HG02973 (cell line): ENCODE measurements around the gene CFAP410.
A peak's percentile ranks its signal among the peaks of the same experiment; 100 is the strongest.

Experiments
- ATAC-seq: cut with Tn5 transposase; IDR thresholded peaks from one replicate; pipeline ENCODE4 v1.9.1; 2021; ENCODE audit warnings: moderate library complexity; ENCODE audit not compliant: unreplicated experiment

CFAP410 gene

DNA sequence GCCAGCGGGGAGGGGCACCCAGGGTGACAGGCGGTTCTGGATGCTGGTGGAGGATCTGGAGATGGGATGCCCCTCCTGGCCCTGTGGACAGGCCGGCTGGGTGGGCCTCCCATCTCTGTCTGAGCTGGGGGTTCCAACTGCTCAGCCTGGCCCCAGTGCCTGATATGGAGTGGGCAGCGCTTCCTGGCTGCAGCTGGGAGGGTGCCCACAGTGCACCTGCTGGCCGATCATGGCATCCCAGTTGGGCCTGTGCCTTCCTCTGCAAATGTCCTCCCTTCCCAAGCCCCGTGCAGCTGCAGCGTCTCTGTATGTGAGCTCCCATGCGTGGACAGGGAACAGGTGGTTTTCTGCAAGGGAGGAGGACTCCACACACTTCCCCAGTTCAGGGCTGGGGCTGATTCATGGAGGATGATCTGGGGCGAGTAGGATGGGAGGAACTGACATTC, 37.2 kb downstream of the CFAP410 start:
- no peak for ATAC-seq

- no peak for ATAC-seq
Observed at GRCh38 chr21:44301141-44301540, 38.0 kb downstream of the CFAP410 start.

DNA sequence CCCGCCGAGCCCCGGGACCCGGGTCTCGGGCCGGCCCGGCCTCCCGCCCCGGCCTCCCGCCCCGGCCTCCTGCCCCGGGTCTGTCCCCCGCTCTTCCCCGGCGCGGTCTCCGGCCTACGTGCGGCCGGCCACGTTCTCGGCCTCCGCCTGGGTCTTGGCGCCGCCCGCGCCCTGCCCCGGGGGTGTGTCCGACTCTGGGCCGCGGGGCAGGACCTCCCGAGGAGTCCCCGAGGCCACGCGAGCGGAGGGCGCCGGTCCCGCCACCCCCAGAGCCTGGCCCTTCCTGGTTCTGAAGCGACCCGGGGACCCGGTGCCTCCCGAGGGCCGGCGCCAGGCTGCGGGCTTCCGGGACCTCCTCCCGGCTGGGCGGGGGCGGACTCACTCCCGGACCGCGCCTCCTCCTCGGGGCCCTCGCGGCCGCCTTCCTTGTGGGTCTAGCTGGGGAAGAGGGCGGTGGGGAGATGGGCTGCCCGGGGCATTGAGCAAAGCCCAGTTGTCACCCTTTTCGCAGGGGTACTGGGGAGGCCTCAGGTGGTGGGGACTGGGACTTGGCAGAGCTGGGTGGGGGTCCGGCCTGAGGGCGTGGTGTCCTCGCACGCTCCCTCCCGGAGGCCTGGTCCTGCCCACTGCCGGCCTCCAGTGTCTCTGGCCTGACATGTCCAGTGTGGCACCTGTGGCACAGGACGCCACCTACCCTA, 38.8 kb downstream of the CFAP410 start:
- peak; percentile 32 for ATAC-seq

- peak; percentile 43 for ATAC-seq
Observed at GRCh38 chr21:44299458-44300261, 39.5 kb downstream of the CFAP410 start, which contains the start of gene PFKL. Gene PFKL (plus strand): TSS chr21:44300053. CDS start chr21:44300106, 53 bp downstream.

- no peak for ATAC-seq
Observed at GRCh38 chr21:44299085-44299457, 40.1 kb downstream of the CFAP410 start.

DNA sequence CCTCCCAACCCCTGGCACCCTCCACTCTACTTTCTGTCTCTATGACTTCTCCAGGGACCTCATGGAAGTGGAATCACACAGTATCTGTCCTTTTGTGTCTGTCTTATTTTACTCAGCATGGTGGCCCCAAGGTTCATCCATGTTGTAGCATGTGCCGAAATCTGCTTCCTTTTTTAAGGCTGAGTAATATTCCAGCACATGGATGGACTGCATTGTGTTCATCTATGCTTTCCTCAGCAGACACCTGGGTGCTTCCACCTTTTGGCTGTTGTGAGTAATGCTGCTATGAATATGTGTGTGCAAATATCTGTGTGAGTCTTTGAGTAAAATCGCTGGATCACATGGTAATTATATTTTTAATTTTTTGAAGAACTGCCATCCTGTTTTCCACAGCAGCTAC, 40.9 kb downstream of the CFAP410 start:
- ATAC-seq, result no peak

DNA sequence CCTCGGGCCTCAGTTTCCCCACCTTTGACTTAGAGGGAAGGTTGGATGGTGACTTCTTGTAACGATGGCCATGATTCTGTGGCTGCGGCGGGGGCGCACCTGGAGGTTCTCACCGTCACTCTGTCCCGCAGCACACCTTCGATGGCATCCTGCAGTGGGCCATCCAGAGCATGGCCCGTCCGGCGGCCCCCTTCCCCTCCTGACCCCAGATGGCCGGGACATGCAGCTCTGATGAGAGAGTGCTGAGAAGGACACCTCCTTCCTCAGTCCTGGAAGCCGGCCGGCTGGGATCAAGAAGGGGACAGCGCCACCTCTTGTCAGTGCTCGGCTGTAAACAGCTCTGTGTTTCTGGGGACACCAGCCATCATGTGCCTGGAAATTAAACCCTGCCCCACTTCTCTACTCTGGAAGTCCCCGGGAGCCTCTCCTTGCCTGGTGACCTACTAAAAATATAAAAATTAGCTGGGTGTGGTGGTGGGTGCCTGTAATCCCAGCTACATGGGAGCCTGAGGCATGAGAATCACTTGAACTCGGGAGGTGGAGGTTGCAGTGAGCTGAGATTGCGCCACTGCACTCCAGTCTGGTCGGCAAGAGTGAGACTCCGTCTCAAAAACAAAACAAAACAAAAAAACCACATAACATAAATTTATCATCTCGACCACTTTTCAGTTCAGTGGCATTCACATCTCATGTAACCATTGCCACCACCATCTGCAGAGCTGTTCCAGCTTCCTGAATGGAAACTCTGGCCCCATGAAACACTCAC, 41.5 kb downstream of the CFAP410 start:
- ATAC-seq, result peak; percentile 31

- ATAC-seq, result no peak
Observed at GRCh38 chr21:44296916-44297315, 42.3 kb downstream of the CFAP410 start.

DNA sequence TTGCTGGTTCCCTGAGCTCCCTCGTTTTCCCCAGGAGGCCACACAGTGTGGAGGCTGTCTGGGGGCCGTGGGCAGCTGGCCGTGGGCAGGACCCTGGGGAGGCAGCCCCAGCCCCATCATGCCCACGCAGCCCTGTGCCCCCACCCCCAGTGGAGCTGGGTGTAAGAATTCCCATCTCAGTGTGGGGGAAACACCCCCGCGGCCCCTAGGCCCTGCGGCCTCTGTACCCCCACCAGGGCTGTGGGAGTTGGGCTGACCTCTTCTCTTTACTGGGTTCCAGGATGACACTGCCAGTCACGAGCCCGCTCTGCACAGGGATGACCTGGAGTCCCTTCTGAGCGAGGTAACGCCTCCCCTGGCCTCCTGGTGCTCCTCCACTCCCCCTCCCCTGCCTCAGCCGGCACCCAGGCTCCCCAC, 43.1 kb downstream of the CFAP410 start:
- no peak for ATAC-seq

DNA sequence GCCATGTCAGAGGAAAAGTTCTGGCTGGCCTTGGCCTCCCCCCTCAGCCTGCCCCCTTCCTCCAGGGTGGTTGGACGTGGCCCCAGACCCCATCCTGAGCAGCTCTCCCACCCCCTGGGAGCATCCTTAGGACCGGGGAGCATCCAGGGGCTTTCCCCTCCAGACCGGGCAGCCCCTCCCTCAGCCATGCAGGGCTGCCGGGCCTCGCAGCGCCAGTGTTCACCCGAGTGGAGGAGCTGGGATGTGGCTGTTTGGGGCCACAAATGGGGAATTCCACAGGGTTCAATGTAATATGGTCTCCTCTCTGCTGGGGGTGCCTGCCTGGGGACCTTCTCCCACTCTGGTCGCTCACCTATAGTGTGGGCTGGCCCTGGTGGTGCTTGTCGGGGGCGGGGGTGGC, 43.5 kb downstream of the CFAP410 start:
- no peak for ATAC-seq

- no peak for ATAC-seq
Observed at GRCh38 chr21:44295163-44295573, 44.0 kb downstream of the CFAP410 start.

DNA sequence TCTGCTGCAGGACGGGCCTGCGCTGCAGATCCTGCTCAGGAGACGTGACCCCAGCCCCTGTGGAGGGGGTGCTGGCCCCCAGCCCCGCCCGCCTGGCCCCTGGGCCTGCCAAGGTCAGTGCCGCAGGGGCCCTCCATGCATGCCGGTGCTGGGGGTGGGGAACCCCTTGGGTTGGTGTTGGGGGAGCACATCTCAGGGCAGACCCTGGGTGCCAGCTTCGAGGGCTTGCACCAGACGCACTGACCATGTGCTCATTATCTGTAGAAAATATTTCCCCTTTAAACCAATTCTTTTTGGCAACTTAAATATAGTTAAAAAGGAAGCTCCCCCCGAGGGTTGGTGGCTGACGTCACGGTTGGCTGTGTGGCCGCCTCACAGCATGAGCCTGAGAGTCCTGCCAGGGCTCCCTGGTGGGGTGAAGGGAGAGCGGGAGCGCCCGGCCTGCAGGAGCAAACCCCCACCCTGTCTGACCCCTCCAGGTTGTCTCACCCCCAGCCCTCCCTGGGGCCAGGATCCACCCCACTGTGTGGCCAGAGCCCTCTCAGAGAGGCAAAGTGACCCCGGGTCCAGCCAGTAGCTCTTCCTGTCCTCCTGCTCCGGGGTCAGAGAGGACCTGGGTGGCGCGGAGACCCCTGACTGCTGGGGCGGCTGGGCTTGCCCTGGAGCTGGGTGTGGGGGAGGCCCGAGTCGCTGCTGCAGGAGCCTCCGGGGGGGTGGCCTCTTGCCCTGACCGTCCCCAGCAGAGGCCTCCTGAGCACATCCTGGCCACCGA, 44.6 kb downstream of the CFAP410 start:
- no peak for ATAC-seq

- no peak for ATAC-seq
Observed at GRCh38 chr21:44293551-44294231, 45.5 kb downstream of the CFAP410 start.

- no peak for ATAC-seq
Observed at GRCh38 chr21:44292812-44293195, 46.4 kb downstream of the CFAP410 start.

GRCh38 chr21:44291936-44292811, 47.0 kb downstream of the CFAP410 start:
- no peak for ATAC-seq

DNA sequence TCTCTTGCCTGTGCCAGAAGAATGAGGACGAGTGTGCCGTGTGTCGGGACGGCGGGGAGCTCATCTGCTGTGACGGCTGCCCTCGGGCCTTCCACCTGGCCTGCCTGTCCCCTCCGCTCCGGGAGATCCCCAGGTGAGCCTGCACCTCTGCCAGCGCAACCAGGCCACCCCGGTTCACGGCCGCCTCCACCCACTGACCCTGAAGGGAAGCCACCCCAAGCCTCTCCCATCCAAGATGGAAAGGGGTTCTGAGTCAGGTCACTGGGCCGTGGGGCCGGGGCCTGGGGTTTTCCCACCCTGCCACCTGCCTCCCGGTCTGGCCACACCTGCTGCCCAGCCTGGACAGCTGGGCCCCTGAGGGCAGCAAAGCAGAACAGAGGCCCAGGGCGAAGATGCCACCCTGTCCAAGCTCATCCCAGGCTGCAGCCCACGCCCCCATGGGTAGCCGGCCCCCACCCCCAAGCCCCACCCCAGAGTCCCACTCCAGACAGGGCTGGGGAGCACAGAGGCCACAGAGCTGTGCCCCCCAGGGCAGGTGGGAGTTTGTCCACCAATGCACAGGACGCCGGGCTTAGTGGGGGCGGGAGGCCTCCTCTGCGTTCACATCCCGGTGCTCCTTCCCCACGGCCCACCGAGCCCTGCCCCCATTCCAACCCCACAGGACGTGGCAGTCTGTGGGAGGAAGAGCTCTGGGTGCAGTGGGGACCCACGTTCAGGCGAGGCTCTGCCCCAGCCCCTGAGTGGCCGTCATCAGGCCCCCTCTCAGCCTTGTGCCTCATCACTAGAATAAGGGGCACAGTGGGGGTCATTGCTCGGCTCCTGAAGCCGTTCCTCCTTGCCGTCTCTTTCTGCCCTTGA, 47.9 kb downstream of the CFAP410 start:
- no peak for ATAC-seq

DNA sequence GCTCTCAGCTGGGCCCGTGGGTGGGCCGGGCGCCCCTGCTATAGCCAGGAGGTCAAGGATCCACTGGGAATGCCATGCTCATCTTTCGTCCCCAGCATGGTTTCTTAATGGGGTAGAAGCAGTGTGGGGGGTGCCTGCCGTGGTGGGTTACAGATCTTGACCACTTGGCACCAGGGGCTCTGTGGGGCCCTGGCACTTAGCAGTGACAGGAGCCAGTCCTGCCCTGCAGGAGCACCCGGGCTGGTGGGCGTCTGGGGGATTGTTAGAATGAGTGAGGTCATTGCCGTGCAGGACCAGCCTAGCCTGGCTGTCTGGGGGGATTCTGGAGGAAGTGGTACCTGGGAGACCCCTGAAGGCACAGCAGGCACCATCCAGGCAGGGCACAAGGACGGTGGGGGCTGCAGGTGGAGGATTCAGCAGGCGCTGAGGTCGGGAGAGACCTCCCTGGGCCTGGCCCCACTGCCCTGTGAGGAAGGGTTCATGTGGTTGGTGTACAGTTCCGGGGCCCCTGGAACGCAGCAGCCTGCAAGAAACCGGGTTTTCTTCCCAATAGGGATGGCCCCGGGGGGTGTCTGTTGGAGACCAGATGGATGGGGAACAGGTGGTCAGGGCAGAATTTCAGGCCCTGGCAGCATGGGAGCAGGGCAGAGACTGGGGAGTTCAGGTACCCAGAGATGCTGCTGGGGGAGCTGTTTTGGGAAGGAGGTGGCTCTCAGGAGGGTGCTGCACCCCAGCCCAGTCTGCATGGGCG, 48.7 kb downstream of the CFAP410 start:
- ATAC-seq, result no peak
